Measurements from ENCODE around the gene PARD3.

GRCh38 chr10:34102893-34103506 is 712.1 kb downstream of the PARD3 start:
- TF ChIP-seq CTCF (IDR thresholded peaks at IDR 0.05), result no peak
- no peak for TF ChIP-seq POLR2A (IDR thresholded peaks at IDR 0.05)
- TF ChIP-seq POLR2AphosphoS5 (IDR thresholded peaks at IDR 0.05), result peak in 2 of 3 donors; percentile 40 to 53
